Vagina (tissue), 2 donors: ENCODE measurements around the gene ENTREP1. TPM values are rescaled to one million over a fixed set of nuclear protein-coding genes. Genes with fewer than 3 reads are reported as not detected.

Experiments
- DNase-seq, 2 donors: peaks; one replicate each; pipeline ENCODE4 v3.0.0-alpha.2; 2017; ENCODE audit errors: extremely low spot score in 2 of 2
- H3K27ac ChIP-seq: fragments of 200-600 bp; sonication (generic); one replicate; pipeline ENCODE4 v1.5.1; 2019
- H3K27me3 ChIP-seq: fragments of 200-600 bp; sonication (generic); one replicate; pipeline ENCODE4 v1.5.1; 2019
- H3K36me3 ChIP-seq, 2 donors: fragments of 200-600 bp; sonication (generic); one replicate each; pipeline ENCODE4 v1.5.1; 2017 to 2019
- H3K4me1 ChIP-seq: fragments of 200-600 bp; sonication (generic); one replicate; pipeline ENCODE4 v1.5.1; 2019
- H3K4me3 ChIP-seq, 2 donors: fragments of 200-600 bp; sonication (generic); 1 replicate in 1 of 2; 2 replicates in 1 of 2; pipeline ENCODE4 v1.5.1; 2016 to 2019
- H3K9me3 ChIP-seq: fragments of 200-600 bp; sonication (generic); one replicate; pipeline ENCODE4 v1.5.1; 2019
- CTCF ChIP-seq, 3 experiments: fragments of 450-650 bp in 2 of 3; fragments of 200-600 bp in 1 of 3; sonication (generic) in 1 of 3; IDR thresholded peaks; one replicate each; pipeline ENCODE4 v1.5.1; 2017 to 2019; ENCODE audit warnings: antibody characterized with exemption in 3 of 3, mild to moderate bottlenecking in 2 of 3, moderate library complexity in 2 of 3
- POLR2A ChIP-seq, 2 donors: fragments of 450-650 bp; IDR thresholded peaks; one replicate each; pipeline ENCODE4 v1.6.1; 2017; ENCODE audit warnings: antibody characterized with exemption in 2 of 2, mild to moderate bottlenecking in 2 of 2, moderate library complexity in 2 of 2
- POLR2AphosphoS5 ChIP-seq, 2 donors: sonication (generic); formaldehyde crosslinking; IDR thresholded peaks; one replicate each; pipeline ENCODE4 v1.9.0; 2017; ENCODE audit warnings: antibody characterized with exemption in 2 of 2, mild to moderate bottlenecking in 2 of 2, low read depth in 1 of 2; ENCODE audit not compliant: insufficient read depth in 1 of 2
- intact Hi-C: fragments of 100-400 bp; cut with DNase I; formaldehyde crosslinking; loops from one replicate; pipeline ENCODE4 v1.15.1; 2023
- total RNA-seq: library from RNA; depleted of rRNA; stranded (reverse); fragments of >200 nt; gene quantifications from one replicate; pipeline ENCODE4 v1.2.3, GENCODE V29; 2016

ENTREP1 gene
- total RNA-seq, 1 donor from 2014 or later: 12.5 TPM

- H3K27me3 ChIP-seq: no peaks in the 10 kb centered on the region
- TF ChIP-seq POLR2AphosphoS5 (IDR thresholded peaks at IDR 0.05; ENCODE audit: insufficient read depth in 1 of 2, low read depth in 1 of 2): no peak
- no peak for TF ChIP-seq CTCF (IDR thresholded peaks at IDR 0.05)
- TF ChIP-seq POLR2A (IDR thresholded peaks at IDR 0.05): no peak
- H3K36me3 ChIP-seq: no peaks in the 10 kb centered on the region
- intact Hi-C loops: no loop called here
- no peaks in the 10 kb centered on the region for H3K9me3 ChIP-seq
- H3K4me1 ChIP-seq: peaks cover 8% of the 10 kb centered on the region
- H3K27ac ChIP-seq: no peak overlapping the region
- no peak overlapping the region for H3K4me3 ChIP-seq
- no peak for DNase-seq
Measured at GRCh38 chr9:69330580-69330979, 5.6 kb downstream of the ENTREP1 start.

GRCh38 chr9:69331444-69331843 is 6.4 kb downstream of the ENTREP1 start:
- Histone ChIP-seq H3K9me3 (no peaks in the 10 kb centered on the region), H3K4me3 (no peak overlapping the region), H3K27ac (no peak overlapping the region), H3K36me3 (no peaks in the 10 kb centered on the region), H3K27me3 (no peaks in the 10 kb centered on the region), H3K4me1 (no peaks in the 10 kb centered on the region)
- intact Hi-C loops: no loop called here
- no peak for DNase-seq
- no peak for TF ChIP-seq POLR2A (IDR thresholded peaks at IDR 0.05)
- TF ChIP-seq POLR2AphosphoS5 (IDR thresholded peaks at IDR 0.05; ENCODE audit: insufficient read depth in 1 of 2, low read depth in 1 of 2): peak in 1 of 2 donors; percentile 46

- intact Hi-C loops: no loop called here
- no peaks in the 10 kb centered on the region for H3K36me3 ChIP-seq
- no peak overlapping the region for H3K27ac ChIP-seq
- no peak for TF ChIP-seq CTCF (IDR thresholded peaks at IDR 0.05)
- no peak for TF ChIP-seq POLR2A (IDR thresholded peaks at IDR 0.05)
- no peak for TF ChIP-seq POLR2AphosphoS5 (IDR thresholded peaks at IDR 0.05; ENCODE audit: insufficient read depth in 1 of 2, low read depth in 1 of 2)
- DNase-seq: no peak
- no peaks in the 10 kb centered on the region for H3K9me3 ChIP-seq
- H3K4me1 ChIP-seq: no peaks in the 10 kb centered on the region
- no peaks in the 10 kb centered on the region for H3K27me3 ChIP-seq
- no peak overlapping the region for H3K4me3 ChIP-seq
Measured at GRCh38 chr9:69332067-69332685, 7.2 kb downstream of the ENTREP1 start.

GRCh38 chr9:69333716-69334115 is 8.7 kb downstream of the ENTREP1 start:
- no peaks in the 10 kb centered on the region for H3K27me3 ChIP-seq
- no peak overlapping the region for H3K27ac ChIP-seq
- no peaks in the 10 kb centered on the region for H3K9me3 ChIP-seq
- no peaks in the 10 kb centered on the region for H3K4me1 ChIP-seq
- DNase-seq: no peak
- TF ChIP-seq POLR2A (IDR thresholded peaks at IDR 0.05) (no peak), POLR2AphosphoS5 (IDR thresholded peaks at IDR 0.05; ENCODE audit: insufficient read depth in 1 of 2, low read depth in 1 of 2) (no peak), CTCF (IDR thresholded peaks at IDR 0.05) (no peak)
- no peak overlapping the region for H3K4me3 ChIP-seq
- H3K36me3 ChIP-seq: no peaks in the 10 kb centered on the region
- intact Hi-C loops: no loop called here

- no peaks in the 10 kb centered on the region for H3K9me3 ChIP-seq
- intact Hi-C loops: no loop called here
- TF ChIP-seq POLR2AphosphoS5 (IDR thresholded peaks at IDR 0.05; ENCODE audit: insufficient read depth in 1 of 2, low read depth in 1 of 2) (no peak), POLR2A (IDR thresholded peaks at IDR 0.05) (no peak), CTCF (IDR thresholded peaks at IDR 0.05) (no peak)
- no peak overlapping the region for H3K27ac ChIP-seq
- H3K27me3 ChIP-seq: no peaks in the 10 kb centered on the region
- H3K36me3 ChIP-seq: no peaks in the 10 kb centered on the region
- no peaks in the 10 kb centered on the region for H3K4me1 ChIP-seq
- H3K4me3 ChIP-seq: no peak overlapping the region
- no peak for DNase-seq
Measured at GRCh38 chr9:69334317-69334716, 9.3 kb downstream of the ENTREP1 start.
